T-helper 2 cell (primary cell): ENCODE data around the gene AGXT.

ENCODE experiments used
- DNase-seq, 5 experiments: peaks; one replicate each; pipeline versions ENCODE4 v3.0.0 to v3.0.0-alpha.2; 2012 to 2022
- total RNA-seq, 2 donors: gene quantifications; one replicate each; lab custom pipeline; 2026; lab: John Stamatoyannopoulos, UW

Gene AGXT
- 0 reads per million in 2 donors for total RNA-seq

DNA sequence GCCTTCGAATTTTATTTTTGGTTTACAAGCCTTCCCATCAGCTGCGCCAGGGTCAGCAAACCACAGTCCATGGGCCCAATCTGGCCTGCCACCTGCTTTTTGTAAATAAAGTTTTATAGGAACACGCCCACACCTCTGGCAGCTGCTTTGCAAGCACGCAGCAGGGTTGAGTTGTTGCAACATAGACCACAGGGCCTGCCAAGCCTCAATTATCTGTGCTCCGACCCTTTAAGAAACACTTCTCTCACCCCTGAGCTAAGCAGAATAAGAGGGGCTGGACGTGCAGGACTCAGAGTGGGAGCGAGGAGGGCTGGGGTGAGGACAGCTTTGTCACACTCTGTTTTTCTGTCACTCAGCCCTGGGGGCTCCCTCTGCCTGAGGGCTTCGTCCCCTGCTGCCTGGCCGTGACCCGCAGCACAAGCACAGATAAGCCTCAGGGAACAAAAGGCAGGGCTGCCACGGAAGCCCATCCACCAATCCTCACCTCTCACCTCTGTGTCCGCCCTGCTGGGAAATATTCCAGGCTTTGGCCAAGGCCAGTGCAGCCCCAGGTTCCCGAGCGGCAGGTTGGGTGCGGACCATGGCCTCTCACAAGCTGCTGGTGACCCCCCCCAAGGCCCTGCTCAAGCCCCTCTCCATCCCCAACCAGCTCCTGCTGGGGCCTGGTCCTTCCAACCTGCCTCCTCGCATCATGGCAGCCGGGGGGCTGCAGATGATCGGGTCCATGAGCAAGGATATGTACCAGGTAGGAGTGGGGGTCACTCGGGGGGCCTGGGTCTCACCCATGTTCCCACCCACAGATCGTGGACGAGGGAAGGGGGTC, at the start of gene AGXT:
AGXT (plus strand) TSS at position 539 of the 823 bp plus-strand sequence; CDS start at position 581, 42 bp downstream.
- no peak for DNase-seq

DNA sequence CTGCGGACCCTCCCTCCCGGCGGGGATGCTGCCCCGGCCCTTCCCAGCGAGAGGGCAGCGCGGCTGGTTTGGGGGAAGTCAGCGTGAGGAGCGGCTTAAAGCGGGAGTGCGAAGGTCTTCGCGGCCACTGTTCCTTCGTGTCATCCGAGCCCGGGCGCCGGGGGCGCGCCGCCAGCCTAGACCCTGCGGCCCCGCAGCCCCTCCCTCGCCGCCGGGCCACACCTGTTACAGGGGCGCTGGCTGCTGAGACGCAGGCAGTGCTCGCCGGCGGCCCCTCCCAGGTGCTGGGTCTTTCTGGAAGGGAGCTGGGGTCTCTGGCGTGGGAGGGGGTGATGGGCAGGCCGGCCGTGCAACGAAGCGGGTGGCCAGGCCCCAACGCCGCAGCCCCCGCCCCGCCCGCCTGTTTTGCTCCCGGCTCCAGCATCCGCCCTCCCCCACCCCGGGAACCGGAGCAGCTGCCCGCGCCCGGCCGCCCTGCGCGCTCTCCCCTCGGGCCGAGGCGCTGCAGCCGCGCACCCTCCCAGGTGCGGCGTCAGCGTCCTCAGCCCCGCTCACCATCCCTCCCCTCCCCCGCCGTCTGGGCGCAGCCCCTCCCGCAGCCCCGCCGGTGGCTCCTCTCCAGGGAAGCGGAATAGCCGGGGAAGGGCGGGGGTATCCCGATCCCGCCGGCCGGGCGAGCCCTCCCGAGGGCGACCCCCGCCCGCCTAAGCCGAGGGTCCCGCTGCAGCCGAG, 49.3 kb upstream of the AGXT start:
- DNase-seq = no peak

DNA sequence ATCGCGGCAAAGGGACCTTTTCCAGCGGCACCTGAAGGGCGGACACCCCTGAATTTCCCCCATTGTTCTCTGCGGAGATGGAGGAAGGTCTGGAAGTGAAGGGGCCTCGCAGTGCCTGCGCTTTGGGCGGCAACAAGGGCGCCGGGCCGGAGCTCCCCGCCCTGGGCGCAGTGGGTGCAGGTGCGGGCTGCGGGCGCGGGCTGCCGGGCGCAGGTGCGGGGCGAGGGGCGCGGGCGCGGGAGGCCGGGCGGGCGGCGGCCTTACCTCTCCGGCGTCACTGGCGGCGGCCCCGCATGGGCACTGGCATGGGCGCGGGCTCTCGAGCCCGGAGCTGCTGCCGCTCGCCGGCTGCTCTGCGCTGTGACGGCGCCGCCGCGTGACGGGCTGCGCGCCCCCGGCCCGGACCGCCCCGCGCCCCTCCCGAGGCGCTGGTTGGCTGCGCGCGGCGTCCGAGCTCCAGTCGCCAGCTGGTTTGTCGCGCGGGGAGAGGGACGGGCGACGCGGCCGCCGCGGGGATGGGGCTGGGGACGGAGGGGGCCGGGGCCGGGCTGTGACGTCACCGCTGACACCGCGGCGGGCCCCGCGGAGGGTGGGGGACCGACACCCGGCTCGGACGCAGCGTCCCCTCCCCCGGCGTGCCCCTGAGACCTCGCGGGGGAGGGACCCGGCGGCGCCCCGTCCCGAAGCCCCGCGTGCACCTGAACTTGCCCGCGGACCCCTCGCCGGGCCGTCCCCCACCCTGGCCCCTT, 48.6 kb upstream of the AGXT start, which contains the start of gene KIF1A:
KIF1A (minus strand) TSS at position 362 of the 749 bp plus-strand sequence. CDS start 22,467 bp downstream, outside the sequence.
- DNase-seq = no peak

DNA sequence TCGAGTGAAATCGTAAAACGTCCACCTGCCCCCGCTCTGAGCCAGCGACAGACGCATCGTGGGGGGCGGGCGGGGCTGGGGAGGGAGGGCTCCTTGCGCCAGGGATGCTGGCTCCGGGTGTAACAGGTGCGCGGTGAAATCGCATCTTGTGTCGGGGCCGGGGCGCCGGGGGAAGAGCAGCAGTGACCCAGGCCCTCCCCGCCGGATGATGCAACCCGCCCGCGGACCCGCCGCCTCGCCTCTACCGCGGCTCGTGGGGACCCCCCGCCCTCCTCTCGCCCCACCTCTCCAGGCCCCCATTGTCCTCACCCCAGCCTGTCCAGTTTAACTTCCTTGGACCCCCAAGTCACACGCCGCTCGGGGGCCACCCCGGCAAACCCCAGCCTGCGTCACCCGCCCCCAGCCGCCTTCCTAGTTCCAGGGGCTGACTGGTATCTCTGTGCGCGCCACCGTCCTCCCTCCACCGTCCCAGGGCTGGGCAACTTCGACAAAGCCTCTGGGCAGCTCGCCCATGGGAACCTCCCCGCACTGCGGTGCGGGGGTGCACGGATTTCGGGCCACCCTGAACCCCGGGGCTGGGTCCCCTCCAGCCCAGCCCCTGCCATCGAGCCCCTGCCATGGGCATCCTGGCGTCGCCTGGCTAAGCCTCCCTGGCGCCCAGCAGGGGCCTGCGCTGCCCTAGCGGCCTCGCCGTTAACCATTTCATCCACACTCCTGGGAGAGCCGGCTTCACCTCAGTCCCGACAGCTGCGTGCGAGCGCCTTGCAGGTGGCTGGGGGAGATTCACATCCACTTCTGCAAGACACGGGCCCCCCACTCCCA, 47.8 kb upstream of the AGXT start:
- no peak for DNase-seq

DNA sequence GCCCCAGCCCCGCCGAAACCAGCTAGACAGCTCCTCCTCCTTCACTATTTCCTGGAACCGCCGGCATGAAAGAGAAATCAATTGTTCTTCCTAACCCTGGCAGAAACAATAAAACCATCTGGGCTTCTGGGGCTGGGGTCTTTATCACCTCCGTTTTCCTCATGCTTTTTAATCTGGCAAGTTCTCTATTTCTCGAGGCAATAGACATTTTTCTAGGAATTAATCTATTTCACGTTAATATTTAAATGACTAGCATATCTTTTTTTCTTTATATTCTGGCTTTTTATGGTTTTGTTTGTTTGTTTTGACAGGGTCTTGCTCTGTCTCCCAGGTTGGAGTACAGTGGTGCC, 47.2 kb upstream of the AGXT start:
- DNase-seq = no peak

DNA sequence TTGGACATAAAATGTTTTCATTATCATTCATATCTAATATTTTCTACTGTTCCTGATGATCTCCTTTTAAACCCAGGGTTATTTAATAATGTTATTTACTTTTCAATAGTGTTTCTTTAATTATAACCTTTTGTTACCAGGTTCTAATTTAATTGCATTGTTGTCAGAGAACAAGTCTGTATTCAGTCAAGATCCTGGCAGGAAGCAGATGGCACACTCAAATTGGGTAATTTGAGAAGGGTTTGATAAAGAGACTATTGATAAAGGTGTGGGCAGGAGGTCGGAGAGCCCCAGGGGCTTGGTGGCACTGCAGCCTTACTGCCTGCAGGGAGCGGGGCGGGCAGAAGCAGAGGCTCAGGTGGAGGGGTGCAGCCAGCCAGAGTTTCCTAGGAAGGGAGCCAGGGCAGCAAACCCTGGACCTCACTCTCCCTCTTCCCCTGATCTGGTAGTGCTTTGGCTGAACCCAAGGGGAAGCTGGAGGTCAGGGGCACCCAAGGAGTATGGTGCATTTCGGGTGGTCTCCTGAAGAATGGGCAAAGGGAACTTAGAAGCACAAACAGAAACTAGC, 46.3 kb upstream of the AGXT start:
- no peak for DNase-seq

DNA sequence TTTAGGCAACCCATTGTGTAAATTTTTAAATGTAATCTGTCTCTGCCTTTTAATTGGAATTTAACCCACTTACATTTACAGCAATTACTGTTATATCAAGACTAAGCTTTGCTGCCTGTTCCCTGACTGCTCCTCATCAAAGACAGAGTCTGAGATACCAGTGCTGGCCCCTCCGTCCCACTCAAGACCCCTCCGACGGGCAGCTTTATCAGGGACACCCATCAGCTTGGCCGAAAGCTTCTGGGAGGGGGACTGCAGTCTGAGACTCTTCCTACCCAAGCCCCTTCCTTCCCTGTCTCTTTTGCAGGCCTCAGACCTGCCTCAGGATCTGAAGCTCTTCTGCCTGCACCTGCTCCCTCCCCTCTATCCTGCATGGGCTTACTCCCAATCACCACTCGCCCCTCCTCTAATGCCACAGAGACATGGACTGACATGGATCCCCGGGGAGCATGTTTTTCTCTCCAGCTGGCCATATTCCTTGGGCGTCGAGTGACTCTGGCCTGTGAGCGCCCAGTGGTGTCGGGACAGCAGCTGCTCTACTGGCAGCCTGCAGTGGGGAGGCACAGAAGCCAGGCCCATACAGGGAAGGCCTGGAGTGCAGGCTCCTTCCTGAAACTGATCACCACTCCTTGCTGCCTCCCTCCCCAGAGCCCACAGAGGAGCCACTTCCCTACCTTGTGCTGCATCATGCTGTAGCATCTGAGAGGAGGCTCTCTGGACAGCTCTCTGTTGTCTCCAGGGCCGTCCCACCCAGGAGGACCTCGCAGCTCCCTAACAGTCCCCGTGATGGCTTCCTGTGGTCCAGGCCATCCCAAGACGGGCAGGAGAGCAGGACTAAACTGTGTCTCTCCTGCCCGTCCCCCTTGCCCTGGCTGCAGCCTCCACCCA, 44.9 kb upstream of the AGXT start:
- no peak for DNase-seq

DNA sequence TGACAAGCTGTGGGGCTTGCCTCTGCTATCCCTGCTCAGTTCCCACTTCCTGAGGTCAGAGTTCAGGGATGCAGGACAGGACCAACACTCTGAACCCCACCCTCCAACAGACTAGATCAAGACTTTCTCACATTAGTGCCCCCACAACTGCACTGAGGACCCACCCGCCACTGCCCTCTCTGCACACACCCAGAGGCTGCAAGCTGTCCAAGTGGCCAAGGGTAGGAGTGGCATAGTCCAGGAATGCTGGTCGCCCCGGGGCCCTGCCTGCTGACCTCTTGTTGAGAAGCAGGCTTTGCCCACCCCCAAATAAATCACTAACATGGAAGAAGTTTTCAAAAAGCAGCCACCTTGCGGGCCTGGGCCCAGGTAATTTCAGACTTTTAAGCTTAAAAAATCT, 43.1 kb upstream of the AGXT start:
- no peak for DNase-seq

DNA sequence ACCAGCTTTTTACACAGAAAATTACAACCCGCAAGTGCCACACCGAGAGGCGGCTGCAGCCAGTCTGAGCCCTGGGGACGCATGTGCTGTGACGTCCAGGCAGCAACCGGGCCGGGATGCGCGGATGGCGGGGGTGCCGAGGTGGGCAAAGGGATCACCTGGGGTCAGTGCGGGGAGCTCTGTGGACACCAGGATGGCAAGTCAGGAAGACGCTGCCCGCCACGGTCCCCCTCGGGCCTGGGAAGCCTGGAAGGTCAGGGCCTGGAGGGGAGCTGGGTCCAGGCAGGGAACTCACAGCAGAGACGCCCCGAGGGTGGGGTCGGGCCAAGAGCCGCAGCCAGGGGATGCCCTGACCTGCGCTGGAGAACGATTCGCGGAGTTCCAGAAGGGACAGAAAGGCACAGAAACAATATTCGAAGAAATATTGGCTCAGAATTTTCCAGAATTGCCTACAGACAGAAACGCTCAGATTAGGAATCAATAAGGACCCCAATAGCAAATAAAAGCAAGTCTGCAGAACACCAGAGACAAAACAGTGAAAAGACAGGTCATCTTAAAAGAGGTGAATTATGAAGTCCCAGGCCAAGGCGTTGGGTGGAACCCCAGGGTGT, 36.9 kb upstream of the AGXT start:
- no peak for DNase-seq

DNA sequence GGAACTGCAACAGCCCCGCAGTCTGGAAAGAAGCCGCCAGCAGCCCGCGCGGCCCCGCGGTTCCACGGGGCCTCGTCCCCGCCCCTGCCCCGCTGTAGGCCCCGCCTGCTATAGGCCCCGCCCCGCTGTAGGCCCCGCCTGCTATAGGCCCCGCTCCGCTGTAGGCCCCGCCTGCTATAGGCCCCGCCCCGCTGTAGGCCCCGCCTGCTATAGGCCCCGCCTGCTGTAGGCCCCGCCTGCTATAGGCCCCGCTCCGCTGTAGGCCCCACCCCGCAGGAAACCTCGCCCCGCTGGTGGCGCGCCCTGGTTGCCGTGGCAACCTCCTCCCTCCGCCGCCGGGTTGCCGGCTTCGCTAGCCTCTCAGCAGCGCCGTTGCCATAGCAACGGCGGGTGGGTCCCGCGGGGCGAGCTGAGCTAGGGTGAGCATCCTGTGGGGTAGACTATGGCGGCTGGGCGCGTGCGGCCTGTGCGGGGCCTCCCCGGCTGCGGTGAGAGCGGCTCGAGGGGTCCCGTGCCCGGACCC, 36.4 kb upstream of the AGXT start:
- peak; percentile 93 to 100 (median 96) for DNase-seq

DNA sequence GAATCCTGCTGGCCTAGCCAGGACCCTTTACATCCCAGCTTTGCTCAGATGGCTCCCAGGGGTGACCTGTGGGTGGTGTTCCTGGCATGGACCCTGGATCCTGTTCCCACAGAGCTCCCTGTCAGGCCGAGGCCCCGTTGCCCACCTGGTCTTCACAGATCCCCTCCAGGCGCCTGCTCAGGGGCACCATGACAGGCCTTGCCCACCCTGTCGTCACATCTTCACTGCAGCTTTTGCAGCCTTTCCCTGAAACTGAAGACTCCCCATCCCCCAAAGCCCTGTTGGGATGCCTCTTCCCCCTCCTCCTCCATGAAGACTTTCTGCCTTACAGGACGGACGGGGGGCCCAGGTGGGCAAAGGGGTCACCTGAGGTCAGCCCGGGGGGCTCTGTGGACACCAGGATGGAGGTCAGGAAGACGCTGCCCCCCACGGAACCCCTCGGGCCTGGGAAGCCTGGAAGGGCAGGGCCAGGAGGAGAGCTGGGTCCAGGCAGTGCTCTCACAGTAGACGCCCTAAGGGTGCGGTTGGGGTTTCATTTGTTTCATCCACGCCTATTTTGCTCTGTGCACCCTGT, 35.6 kb upstream of the AGXT start:
- DNase-seq = no peak

DNA sequence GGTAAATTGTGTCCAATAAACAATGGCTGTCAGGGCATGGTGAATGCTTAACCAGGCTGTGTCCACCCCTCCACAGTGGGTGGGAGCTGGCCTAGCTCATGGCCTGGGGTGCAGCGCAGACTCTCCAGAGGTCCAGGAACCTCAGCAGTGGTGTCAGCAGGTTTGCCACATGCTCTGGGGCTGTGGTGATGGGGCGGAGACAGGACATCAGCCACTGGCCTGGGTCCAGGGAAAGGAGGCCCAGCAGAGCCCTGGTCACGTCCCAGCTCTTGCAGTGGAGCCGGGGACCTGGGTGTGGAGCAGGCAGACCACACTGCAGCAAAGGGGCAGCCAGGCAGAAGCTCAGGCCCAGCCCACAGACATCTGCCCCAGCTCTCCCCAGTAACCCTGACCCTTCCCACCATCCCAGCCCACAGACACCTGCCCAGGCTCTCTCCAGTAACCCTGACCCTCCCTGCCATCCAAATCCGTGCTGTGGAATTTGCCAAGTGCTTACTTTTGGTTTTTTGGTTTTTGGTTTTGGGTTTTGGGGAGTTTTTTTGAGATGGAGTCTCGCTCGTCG, 34.8 kb upstream of the AGXT start:
- DNase-seq = no peak

DNA sequence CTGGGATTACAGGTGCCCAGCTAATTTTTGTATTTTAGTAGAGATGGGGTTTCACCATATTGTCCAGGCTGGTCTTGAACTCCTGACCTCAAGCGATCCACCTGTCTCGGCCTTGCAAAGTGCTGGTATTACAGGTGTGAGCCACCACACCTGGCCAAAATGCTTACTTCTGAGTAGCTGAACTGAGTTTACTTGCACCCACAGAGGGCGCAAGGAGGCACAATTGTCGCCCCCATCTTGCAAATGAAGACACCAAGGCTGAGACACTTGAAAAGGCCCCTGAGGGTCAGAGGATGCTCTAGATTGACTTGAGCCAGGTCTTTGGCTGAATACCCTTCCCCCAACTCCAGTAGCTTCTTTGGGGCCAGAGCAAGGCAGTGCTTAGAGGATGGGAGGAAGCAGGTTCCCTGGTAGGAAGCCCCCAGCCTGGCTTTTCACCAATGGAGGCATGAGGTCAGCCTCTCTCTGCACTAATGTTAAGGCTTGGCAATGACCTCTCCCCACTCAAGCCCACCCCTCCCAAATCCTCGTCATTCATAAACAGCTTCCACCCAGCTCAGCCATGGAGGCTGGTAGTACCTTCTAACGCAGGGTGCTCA, 34.1 kb upstream of the AGXT start:
- DNase-seq = no peak

DNA sequence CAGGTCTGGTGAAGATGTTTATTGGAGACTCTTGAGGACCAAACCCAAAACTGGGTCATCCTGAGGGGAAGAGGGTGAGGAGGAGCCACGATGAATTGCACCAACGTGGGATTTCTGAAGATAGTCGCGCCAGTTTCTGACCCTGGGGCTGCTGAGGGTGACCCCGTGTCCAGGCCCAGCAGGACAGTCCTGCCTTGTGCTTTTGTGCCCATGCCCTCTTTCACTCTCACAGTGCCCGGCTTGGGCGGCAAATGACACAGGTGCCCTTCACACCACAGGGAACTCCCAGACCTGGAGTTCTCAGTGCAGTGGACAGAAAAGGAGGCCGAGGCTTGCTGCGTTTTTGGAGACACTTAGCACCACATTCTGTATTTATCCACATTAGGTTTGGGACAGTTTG, 33.1 kb upstream of the AGXT start:
- DNase-seq = no peak

DNA sequence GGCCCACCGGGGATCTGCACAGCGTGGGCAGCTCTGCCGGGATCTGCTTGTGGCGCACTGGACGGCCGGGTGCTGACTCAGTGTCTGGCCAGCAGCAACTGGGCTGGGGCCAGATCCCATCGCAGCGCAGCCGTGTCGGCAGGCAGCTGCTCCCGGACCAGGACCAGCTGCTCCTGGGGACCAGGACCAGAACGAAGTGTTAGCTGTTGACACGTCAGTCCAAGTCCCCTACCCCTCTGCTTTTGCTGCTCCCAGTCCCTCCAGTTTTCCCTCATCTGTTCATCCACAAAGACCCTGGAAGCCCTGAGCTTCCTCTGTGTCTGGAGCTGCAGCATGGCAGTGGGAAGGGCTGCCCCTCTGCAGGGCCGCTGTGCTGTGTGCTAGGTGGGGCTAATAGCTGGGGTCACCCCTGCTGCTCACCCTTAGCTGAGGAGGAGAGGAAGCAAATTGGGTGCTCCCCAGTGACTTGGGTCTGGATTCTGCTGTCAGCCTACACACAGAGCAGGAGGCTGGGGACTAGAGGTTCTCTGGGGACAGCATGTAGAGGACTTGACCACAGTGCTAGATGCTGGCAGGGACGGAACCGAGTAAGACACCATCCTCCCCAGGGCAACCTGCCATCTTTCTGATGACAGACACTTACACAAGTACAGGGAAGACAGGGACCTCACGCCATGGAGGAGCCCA, 31.7 kb upstream of the AGXT start:
- DNase-seq = no peak

DNA sequence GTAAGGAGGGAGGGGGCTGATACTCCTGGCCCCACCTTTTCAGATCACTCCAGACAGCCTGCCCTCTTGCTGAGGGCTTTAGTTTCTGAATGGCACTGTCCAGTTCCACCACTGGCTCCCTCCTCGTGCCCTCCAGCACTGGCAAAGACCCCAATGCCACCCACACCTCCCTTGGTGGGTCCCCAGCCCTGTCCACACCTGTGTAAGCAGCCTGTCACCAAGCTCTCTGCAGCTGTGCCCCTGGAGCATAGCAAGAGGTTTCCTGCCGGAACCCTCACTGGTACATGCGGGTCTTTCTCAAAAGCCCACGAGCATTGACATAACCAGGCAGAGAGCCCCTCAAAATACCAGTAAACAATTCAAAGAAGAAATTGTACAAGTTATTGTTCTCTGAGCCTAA, 31.0 kb upstream of the AGXT start:
- no peak for DNase-seq

DNA sequence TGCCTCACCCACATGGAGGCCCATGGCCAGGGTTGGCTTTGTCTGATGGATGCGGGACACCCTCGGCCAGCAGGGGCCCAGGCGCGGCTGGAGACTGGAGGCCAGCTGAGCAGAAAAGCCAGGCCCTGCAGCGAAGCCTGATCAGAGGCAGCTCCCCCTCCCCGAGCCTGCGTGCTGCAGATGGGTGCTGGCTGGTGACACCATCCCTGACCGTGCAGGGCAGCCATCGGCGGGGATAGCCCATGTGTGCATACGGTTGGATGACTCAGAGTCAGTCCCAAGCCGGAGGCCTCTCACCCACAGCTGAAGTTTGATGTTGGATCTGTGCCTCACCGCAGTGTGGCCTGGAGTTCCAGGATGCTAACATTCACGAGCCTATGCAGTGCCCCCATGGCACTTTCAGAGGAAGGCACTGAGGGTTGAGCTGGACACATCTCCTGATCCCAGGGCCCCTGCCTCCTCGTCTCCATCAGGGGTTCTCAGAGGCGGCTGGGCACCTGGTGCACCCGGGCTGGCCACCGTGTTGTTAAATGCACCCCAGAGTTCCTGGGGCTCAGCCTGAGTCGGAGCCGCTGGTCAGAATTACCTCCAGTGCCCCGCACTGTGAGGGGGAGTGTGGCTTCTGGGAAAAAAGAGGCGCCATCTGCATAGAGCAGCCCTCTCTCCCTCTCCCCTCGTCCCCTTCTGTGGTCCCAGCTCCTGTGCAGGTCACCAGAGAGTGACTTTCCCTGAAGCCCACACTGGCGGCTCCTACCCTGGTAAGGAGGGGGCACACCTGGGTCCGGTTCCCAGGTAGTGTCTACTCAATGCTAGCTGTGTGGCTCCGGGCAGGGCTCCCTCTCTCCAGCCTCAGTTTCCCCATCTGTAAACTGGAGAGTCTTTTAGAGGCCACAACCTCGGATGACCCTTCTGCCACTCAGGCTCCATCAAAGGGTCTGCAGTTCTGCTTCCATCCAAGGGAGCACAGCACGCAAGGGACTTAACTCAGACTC, 29.2 kb upstream of the AGXT start:
- DNase-seq = no peak
